ENCODE data around the gene ADD3. TPM values are rescaled to one million over a fixed set of nuclear protein-coding genes. Genes with fewer than 3 reads are reported as not detected.

Gene ADD3
- polyA plus RNA-seq, 3 donors: 94.8 to 126 (median 111) TPM

DNA sequence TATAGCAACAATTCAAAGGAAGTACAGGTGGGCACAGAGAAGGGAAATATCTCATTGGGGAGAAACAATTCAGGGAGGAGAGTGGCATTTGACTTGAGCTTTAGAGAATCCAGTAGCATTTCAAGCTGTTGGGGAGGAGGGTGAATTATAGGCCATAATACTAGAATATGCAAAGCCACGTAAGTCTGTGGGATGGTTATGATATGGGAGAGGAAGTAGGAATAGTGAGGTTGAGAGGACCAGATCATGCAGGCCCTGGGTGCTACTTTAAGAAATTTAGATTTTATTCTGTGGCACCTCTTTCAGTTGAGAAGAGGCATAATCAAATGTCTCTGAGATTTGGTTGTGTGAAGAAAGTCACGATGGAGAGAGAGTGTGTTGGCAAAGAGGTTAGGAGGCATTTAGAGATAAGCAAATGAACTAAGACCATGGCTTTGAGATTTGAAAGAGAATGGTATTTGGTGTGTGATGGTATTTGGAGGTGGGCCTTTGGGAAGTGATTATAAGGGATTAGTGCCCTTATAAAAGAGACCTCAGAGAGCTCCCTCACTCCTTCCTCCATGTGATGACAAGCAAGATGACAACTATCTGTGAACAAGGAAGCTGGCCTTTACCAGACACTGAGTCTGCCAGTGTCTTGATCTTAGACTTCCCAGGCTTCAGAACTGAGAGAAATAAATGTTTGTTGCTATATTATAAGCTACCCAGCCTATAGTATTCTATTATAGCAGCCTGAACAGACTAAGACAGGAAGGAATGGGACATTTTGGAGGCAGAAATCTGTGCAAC lies 15.1 kb downstream of the ADD3 start:
- H3K27me3 Mint-ChIP-seq (ENCODE audit: low read depth in 3 of 3): no peaks in the 10 kb centered on the region
- Histone ChIP-seq H3K27me3 (ENCODE audit: control insufficient read depth in 2 of 2, insufficient read depth in 2 of 2, low read length in 2 of 2) (no peaks in the 10 kb centered on the region), H3K9me3 (replicated peaks in 1 of 2; ENCODE audit: control insufficient read depth in 1 of 2, insufficient read depth in 1 of 2, low read length in 2 of 2) (no peaks in the 10 kb centered on the region), H3K27ac (ENCODE audit: low read depth in 1 of 2, low read length in 2 of 2) (peak overlapping the region in 1 of 2 donors; percentile 77), H3K36me3 (replicated peaks in 1 of 2; ENCODE audit: control insufficient read depth in 1 of 2, insufficient read depth in 2 of 2, low read length in 2 of 2) (no peaks in the 10 kb centered on the region), H2AFZ (ENCODE audit: insufficient read depth, low read depth, low read length, poor library complexity, severe bottlenecking) (peak overlapping the region; percentile 33), H3K9ac (ENCODE audit: insufficient read depth, low read length, poor library complexity, severe bottlenecking) (no peak overlapping the region), H3K79me2 (ENCODE audit: insufficient read depth, low read length) (peaks cover 100% of the 10 kb centered on the region), H3K4me2 (replicated peaks; ENCODE audit: extremely low read depth, low read length, poor library complexity, severe bottlenecking) (peak overlapping the region; percentile 17), H4K20me1 (ENCODE audit: insufficient read depth, low read length) (peaks cover 4% of the 10 kb centered on the region), H3K4me3 (replicated peaks in 1 of 3; ENCODE audit: low read depth in 2 of 3, low read length in 3 of 3) (peak overlapping the region in 1 of 3 experiments; percentile 6), H3K4me1 (ENCODE audit: control insufficient read depth in 1 of 2, insufficient read depth in 2 of 2, low read length in 2 of 2) (peaks cover 42 to 55% of the 10 kb centered on the region in 2 donors)
- H3K36me3 Mint-ChIP-seq: peaks cover 2 to 5% of the 10 kb centered on the region in 2 donors
- intact Hi-C loops (cut with micrococcal nuclease): no loop called here
- H3K27ac Mint-ChIP-seq: peak overlapping the region; percentile 68 to 89 (median 79)
- H3K4me3 Mint-ChIP-seq: peak overlapping the region in 1 of 2 donors; percentile 2
- peaks cover 53% of the 10 kb centered on the region for H3K4me1 Mint-ChIP-seq
- no peaks in the 10 kb centered on the region for H3K9me3 Mint-ChIP-seq
- no peak for TF ChIP-seq CTCF (IDR thresholded peaks at IDR 0.05)
- WGBS (ENCODE audit: insufficient coverage): 55% methylated on average over 2 of the region's 2 CpGs
- peak; percentile 24 to 48 (median 30) for DNase-seq

DNA sequence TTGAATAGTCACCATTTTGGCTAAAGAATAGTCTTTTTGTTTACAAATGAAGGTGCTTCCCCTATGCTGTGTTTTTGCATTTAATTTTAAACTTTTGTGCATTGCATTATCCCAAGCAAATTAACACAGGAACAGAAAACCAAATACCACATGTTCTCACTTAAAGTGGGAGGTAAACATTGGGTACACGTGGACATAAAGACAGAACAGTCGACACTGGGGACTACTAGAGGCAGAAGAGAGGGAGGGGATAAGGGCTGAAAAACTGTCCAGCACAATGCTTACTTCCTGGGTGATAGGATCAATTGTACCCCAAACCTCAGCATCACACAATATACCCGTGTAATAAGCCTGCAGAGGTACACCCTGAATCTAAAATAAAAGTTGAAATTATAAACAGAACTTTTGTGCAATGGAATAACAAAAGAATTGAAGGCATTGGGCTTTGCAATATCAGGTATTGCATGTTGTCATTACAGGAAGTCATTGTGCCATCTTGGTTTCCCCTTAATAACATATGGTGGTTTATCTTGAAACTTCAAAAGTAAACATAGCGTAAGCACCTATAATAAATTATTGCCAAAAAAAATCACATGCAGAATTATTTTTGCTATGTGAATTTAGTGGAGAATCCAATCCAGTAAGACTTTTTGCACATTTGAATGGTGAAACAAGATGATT lies 16.1 kb downstream of the ADD3 start:
- intact Hi-C loops (cut with micrococcal nuclease): no loop called here
- Histone ChIP-seq H3K4me1 (ENCODE audit: control insufficient read depth in 1 of 2, insufficient read depth in 2 of 2, low read length in 2 of 2) (peaks cover 42 to 54% of the 10 kb centered on the region in 2 donors), H3K4me3 (replicated peaks in 1 of 3; ENCODE audit: low read depth in 2 of 3, low read length in 3 of 3) (no peak overlapping the region)

More for the DNA sequence above, 16.1 kb downstream of the ADD3 start:
- no peaks in the 10 kb centered on the region for H3K27me3 Mint-ChIP-seq (ENCODE audit: low read depth in 3 of 3)
- peaks cover 7% of the 10 kb centered on the region for H4K20me1 ChIP-seq (ENCODE audit: insufficient read depth, low read length)
- TF ChIP-seq CTCF (IDR thresholded peaks at IDR 0.05): no peak
- H3K9me3 Mint-ChIP-seq: no peaks in the 10 kb centered on the region
- no peak overlapping the region for H3K4me2 ChIP-seq (replicated peaks; ENCODE audit: extremely low read depth, low read length, poor library complexity, severe bottlenecking)
- no peak overlapping the region for H3K4me3 Mint-ChIP-seq
- H3K9ac ChIP-seq (ENCODE audit: insufficient read depth, low read length, poor library complexity, severe bottlenecking): no peak overlapping the region
- no peak overlapping the region for H2AFZ ChIP-seq (ENCODE audit: insufficient read depth, low read depth, low read length, poor library complexity, severe bottlenecking)
- no CpG with 5 or more reads among the region's 4 CpGs for WGBS (ENCODE audit: insufficient coverage)
- H3K9me3 ChIP-seq (replicated peaks in 1 of 2; ENCODE audit: control insufficient read depth in 1 of 2, insufficient read depth in 1 of 2, low read length in 2 of 2): no peaks in the 10 kb centered on the region
- H3K36me3 ChIP-seq (replicated peaks in 1 of 2; ENCODE audit: control insufficient read depth in 1 of 2, insufficient read depth in 2 of 2, low read length in 2 of 2): no peaks in the 10 kb centered on the region
- peaks cover 0 to 3% of the 10 kb centered on the region in 2 donors for H3K36me3 Mint-ChIP-seq
- DNase-seq: peak in 2 of 3 donors; percentile 33 to 55
- H3K27ac ChIP-seq (ENCODE audit: low read depth in 1 of 2, low read length in 2 of 2): peak overlapping the region in 1 of 2 donors; percentile 77
- H3K4me1 Mint-ChIP-seq: peaks cover 51% of the 10 kb centered on the region
- H3K27me3 ChIP-seq (ENCODE audit: control insufficient read depth in 2 of 2, insufficient read depth in 2 of 2, low read length in 2 of 2): no peaks in the 10 kb centered on the region
- peak overlapping the region in 4 of 7 donors; percentile 56 to 88 (median 76) for H3K27ac Mint-ChIP-seq
- H3K79me2 ChIP-seq (ENCODE audit: insufficient read depth, low read length): peaks cover 100% of the 10 kb centered on the region

All from CD14-positive monocyte (primary cell).